Measurements from ENCODE around the gene TUBG1.

Gene TUBG1

GRCh38 chr17:42579794-42580551 is 29.5 kb upstream of the TUBG1 start:
- DNase-seq (ENCODE audit: low read depth): no peak
- H3K4me3 ChIP-seq (replicated peaks; ENCODE audit: low read depth, low read length): no peak overlapping the region
- TF ChIP-seq, protein P1, sequence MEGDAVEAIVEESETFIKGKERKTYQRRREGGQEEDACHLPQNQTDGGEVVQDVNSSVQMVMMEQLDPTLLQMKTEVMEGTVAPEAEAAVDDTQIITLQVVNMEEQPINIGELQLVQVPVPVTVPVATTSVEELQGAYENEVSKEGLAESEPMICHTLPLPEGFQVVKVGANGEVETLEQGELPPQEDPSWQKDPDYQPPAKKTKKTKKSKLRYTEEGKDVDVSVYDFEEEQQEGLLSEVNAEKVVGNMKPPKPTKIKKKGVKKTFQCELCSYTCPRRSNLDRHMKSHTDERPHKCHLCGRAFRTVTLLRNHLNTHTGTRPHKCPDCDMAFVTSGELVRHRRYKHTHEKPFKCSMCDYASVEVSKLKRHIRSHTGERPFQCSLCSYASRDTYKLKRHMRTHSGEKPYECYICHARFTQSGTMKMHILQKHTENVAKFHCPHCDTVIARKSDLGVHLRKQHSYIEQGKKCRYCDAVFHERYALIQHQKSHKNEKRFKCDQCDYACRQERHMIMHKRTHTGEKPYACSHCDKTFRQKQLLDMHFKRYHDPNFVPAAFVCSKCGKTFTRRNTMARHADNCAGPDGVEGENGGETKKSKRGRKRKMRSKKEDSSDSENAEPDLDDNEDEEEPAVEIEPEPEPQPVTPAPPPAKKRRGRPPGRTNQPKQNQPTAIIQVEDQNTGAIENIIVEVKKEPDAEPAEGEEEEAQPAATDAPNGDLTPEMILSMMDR (IDR thresholded peaks at IDR 0.05; ENCODE audit: low read length, missing control alignments): no peak

DNA sequence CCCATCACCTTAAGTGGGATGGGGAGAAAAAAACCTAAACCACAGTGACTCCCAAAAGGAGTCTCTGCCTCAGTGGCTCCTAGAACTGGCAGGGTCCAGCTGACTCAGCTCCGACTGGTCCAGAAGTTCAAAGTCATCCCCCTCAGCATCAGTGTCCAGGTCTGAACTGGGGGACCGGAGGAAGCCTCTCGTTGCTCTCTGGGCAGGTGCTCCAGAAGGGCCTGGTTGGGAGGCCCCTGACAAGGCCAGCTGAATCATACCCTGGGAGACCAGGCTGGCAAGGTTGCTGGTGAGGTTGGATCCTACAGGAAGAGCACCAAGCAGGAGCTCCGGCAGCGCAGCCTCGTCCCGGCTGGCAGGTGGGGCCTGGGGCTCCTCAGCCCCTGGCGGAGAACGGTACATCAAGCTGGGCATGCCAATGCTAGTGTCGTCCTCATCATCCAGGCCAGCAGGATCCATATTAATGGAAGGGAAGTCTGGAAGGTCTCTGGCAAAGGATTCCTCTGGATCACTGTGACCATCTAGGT is 27.7 kb upstream of the TUBG1 start:
- TF ChIP-seq, protein P1 (IDR thresholded peaks at IDR 0.05; ENCODE audit: low read length, missing control alignments): no peak
- no peak for DNase-seq (ENCODE audit: low read depth)
- no peak overlapping the region for H3K4me3 ChIP-seq (replicated peaks; ENCODE audit: low read depth, low read length)

- no peak for DNase-seq (ENCODE audit: low read depth)
- TF ChIP-seq, protein P1 (IDR thresholded peaks at IDR 0.05; ENCODE audit: low read length, missing control alignments): no peak
- no peak overlapping the region for H3K4me3 ChIP-seq (replicated peaks; ENCODE audit: low read depth, low read length)
These were observed 24.6 kb upstream of the TUBG1 start for GRCh38 chr17:42584880-42585279.

GRCh38 chr17:42585353-42585752 is 24.1 kb upstream of the TUBG1 start:
- H3K4me3 ChIP-seq (replicated peaks; ENCODE audit: low read depth, low read length): no peak overlapping the region
- TF ChIP-seq, protein P1 (IDR thresholded peaks at IDR 0.05; ENCODE audit: low read length, missing control alignments): no peak
- peak; percentile 36 for DNase-seq (ENCODE audit: low read depth)

DNA sequence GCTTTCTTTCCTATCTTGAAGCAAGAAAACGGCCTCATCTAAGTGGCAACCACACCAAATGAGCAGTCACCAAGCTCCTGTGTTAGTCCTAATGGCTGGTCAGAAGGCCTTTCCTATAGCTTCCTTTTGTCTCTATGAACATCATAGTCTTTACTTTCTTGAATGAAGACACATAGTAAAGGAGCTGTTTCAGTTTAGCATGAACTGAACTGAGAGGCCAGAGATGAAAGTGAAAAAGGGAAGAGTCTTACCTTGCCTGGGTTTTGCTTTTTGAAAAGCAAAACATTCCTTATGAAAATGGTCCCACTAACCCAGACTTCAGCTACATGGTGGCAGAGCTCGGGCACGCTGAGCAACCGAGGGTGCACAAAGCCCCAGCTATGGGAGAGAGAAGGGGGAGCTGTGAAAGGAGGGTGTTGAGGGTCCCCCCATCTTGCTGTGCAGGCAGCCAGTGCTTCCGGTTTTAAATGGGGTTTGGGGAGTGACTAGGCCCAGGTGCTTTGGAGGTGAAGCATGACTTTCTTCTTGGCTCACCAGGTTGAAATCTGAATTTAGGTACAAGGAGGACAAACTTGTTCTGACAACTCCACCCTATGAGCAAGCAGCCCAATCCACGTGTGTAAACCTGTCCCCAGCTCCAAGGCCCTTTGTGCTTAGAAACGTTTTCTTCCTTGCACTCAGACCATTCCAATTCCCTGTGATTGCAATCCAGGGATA is 22.8 kb upstream of the TUBG1 start:
- TF ChIP-seq, protein P1 (IDR thresholded peaks at IDR 0.05; ENCODE audit: low read length, missing control alignments): no peak
- H3K4me3 ChIP-seq (replicated peaks; ENCODE audit: low read depth, low read length): no peak overlapping the region
- DNase-seq (ENCODE audit: low read depth): no peak

GRCh38 chr17:42590886-42591285 is 18.6 kb upstream of the TUBG1 start:
- no peak for DNase-seq (ENCODE audit: low read depth)
- TF ChIP-seq, protein P1 (IDR thresholded peaks at IDR 0.05; ENCODE audit: low read length, missing control alignments): no peak

More at GRCh38 chr17:42590886-42591285, 18.6 kb upstream of the TUBG1 start:
- H3K4me3 ChIP-seq (replicated peaks; ENCODE audit: low read depth, low read length): no peak overlapping the region
